ENCODE data around the gene CACNA1F.
"Not testable (repeated sequence)": the region's sequence is repeated elsewhere in the genome, so short reads cannot be mapped to it uniquely, and the experiment has no call there.

CACNA1F gene

DNA sequence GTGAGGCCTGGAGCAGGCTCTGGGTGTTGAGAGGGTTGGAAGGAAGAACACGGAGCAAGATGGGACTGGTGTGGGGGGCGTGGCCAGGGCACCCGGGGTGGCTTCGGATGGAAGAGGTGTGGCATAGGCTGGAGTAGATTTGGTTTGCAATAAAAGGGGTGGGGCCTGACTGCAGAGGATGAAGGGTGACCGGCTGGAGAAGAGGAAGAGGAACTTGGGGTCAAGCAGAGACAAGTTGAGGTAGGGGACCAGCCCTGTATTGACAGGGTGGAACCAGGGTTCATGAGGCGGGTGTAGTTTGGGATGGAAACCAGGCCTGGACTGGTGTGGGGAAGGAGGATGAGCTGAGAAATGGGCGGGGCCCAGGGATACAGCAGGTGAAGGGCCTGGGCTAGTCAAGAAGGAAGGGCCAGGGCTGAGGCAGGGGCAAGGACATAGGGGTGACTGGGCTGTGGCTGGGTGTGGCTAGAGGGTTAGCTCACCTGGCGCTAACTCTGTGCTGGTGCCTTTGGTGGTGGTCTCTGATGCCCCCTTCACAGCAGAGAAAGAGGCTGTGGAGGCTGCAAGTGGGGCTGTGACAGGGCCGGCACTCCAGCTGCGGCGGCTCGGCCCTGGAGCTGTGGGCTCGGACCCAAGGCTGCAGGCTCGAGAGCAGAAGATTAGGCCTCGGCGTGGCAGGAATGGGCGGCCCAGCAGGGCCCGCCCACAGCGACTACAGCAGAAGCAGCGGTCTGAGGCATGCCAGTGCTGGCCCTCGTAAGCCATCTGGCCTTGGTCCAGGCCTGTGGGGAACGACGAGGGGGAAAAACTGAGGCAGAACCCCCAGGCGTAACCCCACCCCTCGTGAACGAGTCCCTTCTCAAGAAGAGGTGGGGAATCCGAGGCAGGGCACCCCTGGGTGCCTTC, 56.5 kb downstream of the CACNA1F start:
- DNase-seq (ENCODE audit: low spot score): peak; percentile 78

DNA sequence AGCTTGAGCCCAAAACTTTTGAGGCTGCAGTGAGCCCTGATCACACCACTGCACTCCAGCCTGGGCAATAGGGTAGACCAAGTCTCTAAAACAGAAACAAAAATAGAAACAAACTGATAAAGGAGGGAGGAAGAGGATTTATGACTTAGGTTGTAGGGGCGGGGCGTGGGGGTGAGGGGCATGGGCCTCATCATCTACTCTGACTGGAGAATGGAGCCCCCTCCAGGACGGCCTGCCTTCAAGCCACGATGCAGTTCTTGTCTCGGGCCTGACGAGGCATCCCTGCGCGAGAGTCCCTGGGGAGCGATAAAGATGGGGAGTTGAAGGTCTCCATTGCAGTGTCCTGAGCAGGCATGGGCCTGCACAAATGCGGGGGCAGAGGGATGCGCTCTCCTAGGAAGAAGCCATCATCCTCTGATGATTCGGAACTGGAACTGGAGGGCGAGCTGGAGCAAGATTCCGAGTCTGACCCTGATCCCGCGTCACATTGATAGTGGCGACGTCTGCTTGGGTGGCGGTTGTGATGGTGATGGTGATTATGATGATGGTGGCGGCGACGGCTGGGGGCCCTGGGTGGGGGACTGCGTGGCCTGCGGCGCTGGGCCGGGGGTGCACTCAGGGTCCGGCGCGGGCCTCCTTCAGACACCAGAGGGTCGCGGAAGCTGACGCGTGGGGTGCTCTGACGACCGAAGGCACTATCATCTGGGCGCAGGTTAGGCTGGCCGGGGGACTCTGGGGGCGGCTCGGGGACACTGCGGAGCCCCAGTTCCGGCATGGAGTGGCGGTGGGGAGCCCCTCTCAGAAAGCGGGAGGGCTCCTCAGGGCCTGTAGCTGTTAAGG, 57.5 kb downstream of the CACNA1F start:
- DNase-seq (ENCODE audit: low spot score): no peak

DNA sequence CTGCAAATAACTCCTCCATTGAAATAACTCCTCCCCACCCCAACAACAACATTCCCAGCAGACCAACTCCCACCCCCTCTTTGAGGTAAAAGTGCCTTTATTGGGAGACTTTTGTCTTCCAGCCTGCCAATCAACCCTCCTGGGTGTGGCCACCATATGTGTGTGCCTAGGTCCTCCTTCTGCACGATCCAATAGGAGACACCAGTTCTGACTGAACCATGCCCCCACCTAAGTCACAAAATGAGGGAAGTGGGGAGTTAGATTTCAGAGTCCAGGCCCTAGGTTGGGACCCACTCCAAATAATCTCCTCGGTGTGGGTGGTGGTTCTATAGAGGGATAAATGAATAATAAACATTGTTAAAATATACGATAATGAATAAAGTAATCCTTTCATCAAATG, 58.4 kb downstream of the CACNA1F start:
- no peak for DNase-seq (ENCODE audit: low spot score)

DNA sequence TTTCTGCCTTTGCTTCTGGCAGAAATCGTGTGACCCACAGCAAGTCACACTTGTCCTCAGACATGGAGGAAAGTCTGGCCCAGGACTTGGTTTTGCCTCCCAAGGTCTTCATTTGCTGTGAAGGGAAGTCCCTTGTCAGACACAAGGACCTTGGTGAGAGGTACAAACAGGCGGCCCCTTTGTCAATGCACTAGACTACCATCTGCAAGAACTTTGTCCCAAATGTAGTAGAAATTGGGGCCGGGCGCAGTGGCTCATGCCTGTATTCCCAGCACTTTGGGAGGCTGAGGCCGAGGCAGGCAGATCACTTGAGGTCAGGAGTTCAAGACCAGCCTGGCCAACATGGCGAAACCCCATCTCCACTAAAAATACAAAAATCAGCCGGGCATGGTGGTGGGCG, 59.6 kb downstream of the CACNA1F start:
- not testable (repeated sequence) for DNase-seq (ENCODE audit: low spot score)

DNA sequence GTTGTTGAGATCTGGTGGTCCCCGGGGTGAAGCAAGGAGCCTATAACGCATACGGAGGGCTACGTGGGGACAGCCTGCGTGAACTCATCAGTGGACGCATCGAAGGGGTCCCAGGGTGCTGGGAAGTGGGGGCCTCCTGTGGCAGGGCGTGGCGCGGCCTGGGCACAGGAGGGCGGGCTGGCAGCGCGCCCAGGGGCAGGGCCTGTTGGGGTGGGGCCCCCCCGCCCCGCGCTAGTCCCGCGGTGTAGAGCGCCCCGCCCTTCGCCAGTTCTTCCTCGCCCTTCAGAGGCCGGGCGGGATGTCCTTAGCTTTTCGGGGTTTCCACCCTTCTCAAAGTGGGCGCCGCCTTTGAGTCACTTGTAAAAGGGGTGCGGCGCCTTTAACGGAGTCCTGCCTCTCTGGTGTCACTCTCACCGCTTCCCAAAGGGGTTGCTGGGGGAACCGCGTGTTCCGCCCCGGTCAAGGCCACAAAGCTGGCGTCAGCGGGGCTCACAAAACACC, 60.8 kb downstream of the CACNA1F start:
- DNase-seq (ENCODE audit: low spot score): peak; percentile 90

DNA sequence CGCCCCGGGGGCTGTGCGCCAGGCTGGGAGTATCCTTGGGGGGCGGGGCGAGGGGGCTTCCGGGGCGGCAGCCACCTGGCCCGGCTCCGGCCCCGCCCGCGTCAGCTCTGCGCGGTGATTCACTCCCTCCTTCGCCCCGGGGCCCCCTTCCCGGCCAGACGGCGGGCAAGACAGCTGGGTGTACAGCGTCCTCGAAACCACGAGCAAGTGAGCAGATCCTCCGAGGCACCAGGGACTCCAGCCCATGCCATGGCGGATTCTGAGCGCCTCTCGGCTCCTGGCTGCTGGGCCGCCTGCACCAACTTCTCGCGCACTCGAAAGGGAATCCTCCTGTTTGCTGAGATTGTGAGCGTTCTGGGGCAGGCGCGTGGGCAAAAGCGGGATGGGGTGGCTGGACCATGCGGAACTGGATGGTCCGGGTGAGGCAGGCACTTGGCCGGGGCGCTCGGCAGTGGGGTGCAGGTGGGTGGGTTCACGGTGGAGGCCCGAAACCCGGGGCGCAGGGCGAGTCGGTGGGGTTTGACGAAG, 61.3 kb downstream of the CACNA1F start, which contains the start of gene PLP2:
Gene PLP2, plus strand, starts transcription at position 147 of the 528 bp plus-strand sequence. Its CDS starts 103 bp downstream, at position 250.
- no peak for DNase-seq (ENCODE audit: low spot score)

DNA sequence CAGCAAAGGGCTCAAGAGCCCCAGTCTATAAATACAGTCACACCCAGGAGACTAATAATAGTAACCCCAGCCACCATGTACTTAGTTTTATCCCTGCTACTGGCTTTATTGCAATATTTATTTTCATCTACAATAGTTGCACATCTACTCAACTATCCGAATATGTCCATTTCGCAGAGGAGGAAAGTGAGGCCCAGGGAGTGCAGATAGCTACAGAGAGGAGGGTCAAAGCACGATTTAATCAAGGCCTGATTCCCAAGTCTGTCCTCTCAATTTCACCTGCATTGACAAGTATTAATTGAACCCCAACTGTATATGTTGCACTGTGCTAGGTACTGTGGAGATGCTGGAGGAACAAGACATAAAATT, 65.4 kb downstream of the CACNA1F start:
- DNase-seq (ENCODE audit: low spot score): no peak

DNA sequence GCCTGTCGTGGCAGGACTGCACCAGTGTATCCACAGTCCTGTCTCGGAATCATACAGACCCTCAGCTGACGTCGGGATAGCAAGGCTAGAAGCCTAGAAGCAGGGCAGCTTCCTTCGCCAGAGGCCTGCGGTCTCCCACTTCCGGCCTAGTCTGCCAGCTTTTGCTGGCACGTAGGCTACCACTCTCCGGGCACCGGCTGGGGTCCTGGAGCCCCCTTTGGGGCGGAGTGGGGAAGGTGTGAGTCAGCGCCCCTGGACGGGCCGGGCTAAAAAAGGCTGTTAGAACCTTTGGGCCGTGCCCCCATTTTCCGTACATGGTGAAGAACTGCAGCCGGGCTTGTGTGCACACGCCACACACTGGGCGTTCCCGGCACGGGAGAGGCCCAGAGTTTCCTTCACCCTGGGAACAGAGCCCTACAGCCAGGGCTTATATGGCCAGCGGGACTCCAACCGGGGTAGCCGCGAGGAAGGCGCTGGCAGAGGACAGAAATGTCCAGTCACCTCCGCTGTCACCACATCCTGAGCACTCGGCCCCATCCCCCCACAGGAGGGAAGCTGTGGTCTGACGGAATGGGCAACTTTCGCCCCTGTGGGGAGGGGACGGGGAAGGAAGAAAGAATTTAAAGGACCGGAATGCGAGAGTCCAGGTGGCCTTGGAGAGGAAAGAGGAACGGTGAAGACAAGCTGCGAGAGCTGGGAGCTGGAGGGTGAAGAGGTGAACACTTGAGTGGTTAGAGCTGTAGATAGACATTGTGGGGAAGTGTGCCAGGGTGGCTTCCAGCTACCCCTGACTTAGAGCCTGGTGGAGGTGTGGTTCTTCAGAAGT, 66.0 kb downstream of the CACNA1F start:
- DNase-seq (ENCODE audit: low spot score): peak; percentile 70

DNA sequence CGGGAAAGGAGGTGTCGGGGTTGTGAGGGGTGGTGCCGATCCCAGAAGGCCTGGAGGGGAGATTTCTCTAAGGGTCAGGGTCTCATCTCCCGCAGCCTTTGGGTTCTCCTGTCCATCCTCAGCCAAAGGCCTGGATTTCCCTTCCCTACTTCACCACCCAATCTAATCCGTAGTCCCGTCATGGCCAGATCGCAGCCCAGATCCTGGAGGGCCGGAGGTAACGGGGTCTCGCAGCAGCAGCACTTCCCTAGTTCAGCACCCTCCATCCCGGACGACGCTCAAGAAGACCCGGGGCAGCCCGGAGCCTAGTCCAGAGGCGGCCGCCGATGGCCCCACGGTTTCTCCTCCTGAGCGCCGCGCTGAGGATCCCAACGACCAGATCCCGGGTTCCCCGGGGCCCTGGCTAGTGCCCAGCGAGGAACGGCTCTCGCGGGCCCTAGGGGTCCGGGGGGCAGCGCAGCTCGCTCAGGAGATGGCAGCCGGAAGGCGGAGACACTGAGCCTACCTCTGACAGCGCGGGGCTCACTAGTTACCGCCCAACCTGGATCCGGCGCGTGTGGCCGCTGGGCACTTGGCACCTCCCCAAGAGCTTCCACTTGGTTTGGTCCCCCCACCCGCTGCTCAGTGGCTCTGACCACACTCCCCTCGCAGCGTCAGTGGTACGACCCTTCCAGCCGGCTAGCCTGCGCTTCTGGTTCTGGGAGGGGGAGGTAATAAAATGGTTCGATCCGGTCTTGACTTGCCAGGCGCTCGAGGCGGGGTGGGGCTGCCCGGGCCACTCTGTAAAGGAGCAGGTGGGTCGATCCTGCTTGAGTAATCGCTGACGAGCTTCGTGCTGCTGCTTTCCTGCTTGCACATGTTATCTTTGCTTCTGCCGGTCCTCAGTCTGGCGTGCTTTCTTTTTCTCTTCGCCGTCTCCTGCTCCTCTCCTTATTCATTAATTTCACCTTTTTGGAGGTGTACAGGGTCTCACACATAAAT, 66.9 kb downstream of the CACNA1F start:
- DNase-seq (ENCODE audit: low spot score): peak; percentile 76

DNA sequence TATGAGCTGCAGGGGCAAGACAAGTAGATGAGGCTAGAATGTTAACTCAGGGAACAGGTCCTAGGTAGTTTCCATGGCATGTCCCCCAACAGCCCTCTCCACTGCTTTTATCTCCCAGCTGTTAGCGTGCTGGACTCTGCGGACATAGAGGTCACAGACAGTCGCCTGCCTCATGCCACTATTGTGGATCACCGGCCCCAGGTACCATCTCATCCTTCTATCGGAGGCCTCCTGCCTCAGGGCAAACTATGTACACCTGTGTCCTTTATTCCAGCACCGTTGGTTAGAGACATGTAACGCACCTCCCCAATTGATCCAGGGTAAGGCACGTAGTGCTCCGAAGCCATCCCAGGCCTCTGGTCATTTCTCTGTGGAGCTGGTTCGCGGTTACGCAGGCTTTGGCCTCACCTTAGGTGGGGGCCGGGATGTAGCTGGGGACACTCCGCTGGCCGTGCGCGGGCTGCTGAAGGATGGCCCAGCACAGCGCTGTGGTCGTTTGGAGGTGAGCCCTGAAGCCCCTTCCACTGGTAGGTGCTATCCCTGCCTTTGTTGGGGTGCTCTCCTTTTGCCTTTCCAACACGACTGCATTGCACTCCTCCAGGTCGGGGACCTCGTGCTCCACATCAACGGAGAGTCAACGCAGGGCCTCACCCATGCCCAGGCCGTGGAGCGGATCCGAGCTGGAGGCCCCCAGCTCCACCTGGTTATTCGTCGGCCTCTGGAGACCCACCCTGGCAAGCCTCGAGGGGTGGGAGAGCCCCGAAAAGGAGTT, 68.4 kb downstream of the CACNA1F start:
- DNase-seq (ENCODE audit: low spot score): no peak

DNA sequence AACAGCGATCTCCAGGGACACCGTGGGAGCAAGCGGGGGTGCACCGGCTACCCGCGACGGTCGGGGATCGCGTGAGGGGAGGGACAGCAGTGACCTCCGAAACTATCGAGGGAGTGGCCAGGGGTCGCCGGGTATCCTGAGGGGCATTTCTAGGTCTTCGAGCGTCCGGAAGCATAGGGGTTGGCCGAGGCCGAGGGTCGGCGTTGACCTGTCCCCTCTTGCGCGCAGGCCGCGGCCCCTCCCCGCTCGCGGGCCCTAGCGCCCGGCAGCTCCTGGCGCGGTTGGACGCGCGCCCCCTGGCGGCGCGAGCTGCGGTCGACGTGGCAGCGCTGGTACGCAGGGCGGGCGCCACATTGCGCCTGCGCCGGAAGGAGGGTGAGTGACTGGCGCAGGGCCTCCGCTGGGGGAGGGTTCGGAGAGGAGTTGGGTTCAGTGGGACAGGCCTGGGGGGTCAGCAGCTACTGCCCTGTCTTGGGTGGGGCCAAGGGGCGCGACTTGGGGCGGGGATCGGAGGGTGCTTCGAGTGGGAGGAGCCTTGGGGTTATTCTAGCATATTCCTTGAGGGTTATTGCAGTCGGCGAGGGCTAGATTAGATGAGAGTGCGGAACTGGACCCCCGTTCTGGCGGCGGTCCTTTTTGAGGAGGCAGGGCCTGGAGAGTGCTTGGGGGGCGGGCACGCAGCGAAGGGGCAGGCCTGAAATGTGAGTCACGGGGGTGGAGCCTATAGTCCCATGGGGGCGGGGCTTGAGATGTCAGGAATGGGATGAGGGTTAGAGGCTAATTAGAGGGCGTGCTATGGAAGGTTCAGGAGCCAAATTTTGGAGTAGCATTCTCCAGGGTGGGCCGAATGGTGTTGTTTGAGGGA, 69.4 kb downstream of the CACNA1F start:
- peak; percentile 88 for DNase-seq (ENCODE audit: low spot score)

DNA sequence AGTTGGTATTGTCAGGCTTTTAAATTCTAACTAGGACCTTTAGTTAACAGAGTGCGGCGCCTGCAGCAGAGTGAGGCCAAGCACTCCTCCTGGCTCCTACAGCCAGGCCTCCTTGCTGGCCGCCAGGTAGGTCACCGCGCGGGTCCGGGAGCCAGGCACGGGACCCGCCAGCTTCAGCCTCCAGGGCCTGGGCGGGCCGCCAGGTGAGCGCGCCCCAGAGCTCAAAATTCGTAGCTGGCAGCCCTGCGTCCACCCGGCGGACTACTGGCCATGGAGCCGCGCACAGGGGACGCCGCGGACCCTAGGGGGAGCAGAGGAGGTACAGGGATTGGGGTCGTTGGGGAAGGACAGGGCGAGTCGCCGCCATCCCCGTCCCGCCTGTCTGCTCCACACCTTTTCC, 70.5 kb downstream of the CACNA1F start, which contains the start of gene MAGIX:
Gene MAGIX, plus strand, starts transcription at position 139 of the 400 bp plus-strand sequence. Its CDS starts 132 bp downstream, at position 271.
- no peak for DNase-seq (ENCODE audit: low spot score)

DNA sequence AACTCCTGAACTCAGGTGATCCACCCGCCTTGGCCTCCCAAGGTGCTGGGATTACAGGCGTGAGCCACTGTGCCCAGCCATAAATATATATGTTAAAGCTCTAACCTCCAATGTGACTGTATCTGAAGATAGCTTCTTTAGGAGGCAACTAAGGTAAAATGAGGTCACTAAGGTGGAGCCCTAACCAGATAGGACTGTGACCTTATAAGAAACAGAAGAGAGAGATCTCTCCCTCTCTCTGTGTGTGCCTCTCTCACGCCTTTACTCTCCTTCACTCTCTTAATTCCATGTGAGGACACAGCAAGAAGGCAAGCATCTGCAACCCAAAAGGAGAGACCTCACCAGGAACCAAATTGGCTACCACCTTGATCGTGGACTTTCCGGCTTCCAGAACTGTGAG, 71.5 kb downstream of the CACNA1F start:
- DNase-seq (ENCODE audit: low spot score): peak; percentile 43

DNA sequence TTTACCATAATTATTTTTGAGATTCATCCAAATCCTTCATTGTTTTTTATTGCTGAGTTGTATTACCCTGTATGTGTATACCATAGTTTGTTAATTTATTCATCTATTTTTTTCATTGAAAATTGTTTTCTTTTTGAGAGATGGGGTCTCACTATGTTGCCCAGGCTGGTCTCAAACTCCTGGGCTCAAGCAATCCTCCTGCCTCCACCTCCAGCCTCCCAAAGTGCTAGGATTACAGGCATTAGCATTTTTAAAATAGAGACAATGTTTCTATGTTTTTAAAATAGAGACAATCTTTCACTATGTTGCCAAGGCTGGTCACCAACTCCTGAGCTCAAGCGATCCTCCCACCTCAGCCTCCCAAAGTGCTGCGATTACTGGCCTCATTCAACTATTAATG, 72.2 kb downstream of the CACNA1F start:
- DNase-seq (ENCODE audit: low spot score): no peak

DNA sequence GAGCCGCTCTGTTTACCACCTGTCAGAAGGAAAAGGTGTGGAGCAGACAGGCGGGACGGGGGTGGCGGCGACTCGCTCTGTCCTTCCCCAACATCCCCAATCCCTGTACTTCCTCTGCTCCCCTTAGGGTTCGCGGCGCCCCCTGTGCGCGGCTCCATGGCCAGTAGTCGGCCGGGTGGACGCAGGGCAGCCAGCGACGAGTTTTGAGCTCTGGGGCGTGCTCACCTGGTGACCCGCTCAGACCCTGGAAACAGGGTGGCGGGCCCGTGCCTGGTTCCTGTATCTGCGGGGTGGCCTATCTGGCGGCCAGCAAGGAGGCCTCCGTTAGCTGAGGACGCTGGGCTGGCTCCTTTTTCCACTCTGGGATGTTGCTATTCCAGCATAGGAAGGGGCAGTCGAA, 75.9 kb downstream of the CACNA1F start:
- DNase-seq (ENCODE audit: low spot score): no peak

DNA sequence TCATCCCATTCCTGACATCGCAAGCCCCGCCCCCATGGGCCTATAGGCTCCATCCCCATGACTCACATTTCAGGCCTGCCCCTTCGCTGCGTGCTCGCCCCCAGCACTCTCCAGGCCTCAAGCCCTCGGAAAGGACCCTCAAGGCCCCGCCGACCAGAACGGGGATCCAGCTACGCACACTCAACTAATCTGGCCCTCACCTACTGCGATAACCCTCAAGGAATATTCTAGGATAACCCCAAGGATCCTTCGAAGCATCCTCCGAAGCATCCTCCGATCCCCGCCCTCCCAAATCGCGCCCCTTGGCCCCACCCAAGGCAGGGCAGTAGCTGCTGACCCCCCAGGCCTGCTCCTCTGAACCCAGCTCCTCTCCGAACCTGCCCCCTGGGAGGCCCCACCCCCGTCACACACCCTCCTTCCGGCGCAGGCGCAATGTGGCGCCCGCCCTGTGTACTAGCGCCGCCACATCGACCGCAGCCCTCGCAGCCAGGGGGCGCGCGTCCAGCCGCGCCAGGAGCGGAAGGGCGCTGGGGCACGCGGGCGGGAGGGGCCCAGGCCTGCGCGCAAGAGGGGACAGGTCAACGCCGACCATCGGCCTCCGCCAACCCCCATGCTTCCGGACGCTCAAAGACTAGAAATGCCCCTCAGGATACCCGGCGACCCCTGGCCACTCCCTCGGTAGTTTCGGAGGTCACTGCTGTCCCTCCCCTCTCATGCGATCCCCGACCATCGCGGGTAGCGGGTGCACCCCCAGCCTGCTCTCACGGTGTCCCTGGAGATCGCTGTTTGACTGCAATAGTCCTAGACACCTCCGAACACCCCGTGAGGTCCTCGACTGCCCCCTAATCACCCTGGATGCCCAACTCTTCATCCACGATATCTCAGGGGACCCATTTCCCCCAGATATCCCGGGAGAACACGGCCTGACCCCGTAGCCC, 77.0 kb downstream of the CACNA1F start:
- DNase-seq (ENCODE audit: low spot score): peak; percentile 86

DNA sequence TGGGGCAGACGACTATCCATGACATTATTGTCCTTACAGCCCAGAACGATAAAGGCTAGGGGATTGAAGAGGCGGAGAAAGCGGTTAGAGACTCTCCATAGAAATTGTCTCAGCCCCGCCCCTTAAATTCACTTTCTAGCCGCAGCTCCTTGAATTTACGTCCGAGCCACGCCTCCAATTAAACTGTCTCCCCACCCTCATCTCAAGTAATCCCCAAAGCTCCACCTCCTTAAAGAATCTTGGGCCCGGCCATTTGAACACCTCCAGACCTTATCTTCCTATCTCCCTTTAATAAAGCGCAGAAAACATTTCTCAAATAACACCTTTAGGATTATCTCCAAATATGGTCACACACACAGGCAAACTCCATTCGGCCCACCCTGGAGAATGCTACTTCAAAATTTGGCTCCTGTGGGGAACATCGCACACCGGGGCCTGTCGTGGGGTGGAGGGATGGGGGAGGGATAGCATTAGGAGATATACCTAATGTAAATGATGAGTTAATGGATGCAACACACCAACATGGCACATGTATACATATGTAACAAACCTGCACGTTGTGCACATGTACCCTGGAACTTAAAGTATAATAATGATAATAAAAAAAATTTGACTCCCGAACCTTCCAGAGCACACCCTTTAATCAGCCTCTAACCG, 77.8 kb downstream of the CACNA1F start:
- peak; percentile 76 for DNase-seq (ENCODE audit: low spot score)

All from hematopoietic multipotent progenitor cell treated with erythropoietin and hydrocortisone succinate and interleukin-3 and kit ligand, for 15 days (in vitro differentiated cells).